HG03064 (cell line): ENCODE data around the gene RGS1.

ENCODE experiments used
- ATAC-seq: cut with Tn5 transposase; IDR thresholded peaks from one replicate; pipeline ENCODE4 v1.9.1; 2021; ENCODE audit warnings: low read depth; ENCODE audit not compliant: unreplicated experiment

The RGS1 gene

DNA sequence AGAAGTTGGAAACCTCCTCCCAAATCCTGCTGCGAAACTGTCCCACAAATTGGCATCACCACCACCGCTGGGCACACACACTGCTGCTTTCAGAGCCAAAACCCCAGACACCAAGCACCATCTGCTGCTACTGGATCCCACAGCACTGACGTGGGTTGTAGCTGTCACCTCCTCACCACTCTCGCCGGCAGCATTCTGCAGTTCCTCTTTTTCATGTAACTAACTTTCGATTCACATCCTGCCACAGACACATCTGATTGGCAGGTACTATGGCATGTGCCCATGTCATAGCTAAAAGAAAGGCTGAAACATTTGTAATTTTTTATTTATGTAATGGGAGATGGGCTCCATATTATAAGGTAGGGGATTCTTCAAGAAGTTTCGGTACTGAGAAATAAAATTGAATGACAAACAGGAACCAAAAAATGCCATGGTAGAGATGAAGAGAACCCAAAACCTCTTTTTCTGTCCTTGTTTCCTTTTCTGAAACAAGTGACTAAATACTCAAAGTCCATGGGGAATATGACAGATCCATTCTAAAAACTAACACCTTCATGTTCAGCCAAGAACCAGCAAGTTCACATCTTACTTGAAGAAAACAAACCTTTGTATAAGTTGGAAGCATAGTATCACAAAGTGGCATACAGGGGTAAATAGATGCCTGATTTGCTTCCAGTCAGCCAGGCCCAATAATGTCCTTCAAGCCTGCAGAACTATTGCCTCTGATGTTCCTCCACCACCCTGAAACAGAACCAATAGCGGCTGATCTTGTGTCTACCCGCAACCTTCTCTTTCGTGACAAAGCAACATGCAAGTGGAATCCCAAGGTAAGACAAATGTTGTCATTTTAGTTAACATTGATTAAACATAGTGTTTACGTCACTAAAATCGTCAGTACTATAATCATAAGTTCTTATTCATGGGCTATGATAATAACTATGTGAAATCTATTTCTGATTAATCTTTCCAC lies 33.8 kb downstream of the RGS1 start:
- ATAC-seq, result peak; percentile 99

DNA sequence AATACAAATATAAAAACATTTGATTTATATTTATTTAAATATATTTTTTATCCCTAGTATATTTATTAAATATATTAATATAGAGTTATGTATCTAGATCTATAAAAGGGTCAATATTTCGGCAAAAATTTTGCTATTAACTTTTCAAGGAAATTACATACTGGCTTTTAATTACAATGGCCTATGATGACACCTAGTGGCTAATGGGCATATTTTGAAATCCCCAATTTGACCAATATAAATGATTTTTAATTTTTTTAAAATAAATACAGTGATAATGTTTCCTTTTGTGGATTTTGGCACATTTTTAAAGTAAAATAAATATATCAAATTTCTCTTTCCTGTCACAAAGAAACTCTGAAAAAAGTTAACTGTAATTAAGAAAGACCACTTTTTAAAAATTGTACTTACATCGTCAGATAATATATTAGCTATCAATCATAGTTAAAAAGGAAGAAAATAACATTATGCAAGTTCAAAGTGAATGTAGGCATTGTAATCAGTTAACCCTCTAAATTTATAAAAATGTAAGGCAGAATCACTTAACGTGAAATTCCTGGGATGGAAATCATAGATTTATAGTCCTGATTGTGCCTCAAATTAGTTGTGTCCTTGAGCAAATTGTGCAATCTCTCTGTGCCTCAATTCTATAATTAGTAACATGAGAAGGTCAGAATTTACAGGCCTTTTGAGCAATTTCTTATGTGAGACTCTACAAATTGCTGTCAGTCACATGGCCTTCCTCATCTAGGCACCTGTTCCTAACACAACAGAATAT lies 34.7 kb downstream of the RGS1 start:
- ATAC-seq, result no peak

DNA sequence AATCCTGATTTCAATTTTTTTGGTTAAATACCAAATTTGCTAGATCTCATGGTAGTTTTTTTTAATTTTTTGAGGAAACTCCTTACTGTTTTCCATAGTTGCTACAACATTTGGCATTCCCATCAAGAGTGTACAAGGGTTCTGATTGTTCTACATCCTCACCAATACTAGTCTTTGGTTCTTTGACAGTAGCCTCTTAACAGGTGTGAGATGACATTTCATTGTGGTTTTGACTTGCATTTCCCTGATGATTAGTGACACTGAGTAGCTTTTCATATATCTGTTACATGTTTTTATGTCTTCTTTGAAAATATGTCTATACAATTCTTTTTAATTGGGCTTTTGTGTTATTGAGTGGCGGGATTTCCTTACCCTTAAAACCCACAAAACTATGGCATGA lies 39.5 kb downstream of the RGS1 start:
- ATAC-seq, result no peak

DNA sequence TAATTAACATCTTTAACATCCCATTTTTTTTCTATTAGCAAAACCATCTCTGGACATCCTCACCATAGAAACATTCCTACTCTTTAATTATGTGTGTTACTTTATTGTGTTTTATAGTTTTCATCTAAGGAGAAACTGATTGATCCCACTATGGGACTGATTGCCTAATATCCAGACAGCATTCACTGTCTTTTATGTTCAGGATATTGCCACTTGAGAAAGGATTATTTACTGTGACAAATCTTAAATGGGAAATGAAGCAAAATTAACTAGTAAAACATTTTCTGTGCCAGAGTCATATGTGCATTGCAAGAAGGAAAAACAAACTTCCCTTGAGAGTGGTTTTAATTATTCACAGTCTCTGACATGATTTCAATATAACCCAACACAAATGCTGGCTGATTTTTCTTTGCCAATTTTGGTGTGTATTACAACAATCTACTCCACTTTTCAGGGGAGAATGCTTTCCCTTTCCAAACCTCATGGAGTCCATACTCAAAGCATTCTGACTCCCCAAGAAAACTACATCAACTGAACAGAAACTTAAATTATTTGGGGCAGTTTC lies 44.6 kb downstream of the RGS1 start:
- no peak for ATAC-seq

DNA sequence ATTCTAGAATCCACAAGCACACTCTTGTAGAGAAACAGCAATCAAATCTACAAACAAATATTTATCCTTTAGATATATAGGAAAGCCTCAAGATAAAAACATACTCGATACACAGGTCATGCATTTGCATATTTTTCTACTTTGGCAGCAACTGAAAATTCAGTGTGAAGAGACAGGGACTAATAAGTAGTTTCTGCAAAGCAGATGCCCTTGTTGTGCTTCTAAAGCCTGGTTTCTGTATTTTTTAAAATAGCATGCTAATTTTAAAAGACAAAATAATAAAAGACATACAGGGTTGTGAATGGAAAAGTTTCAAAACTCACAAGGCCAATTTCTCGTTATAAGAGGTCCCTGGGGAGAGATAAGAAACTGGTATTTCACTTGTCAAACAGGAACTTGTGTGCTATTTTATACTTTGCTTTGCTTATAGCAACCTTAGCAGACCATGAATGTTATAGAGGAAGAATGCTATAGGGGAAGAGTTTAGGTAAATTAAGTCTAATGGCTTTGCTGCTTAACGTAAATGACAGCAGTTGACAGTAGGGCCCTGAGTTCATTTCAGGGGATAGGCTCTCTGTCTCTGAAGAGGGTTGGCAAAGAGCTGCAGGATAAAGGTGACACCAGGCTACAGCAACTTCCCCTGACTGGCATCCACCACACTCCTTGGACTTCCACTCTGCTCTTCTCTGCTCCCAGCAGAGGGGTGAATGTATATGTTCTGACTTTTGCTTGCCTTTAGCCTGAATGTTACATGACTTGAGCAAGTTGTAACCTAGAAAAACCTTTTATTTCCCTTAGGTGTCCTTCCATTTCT lies 51.0 kb downstream of the RGS1 start:
- ATAC-seq, result peak; percentile 93

DNA sequence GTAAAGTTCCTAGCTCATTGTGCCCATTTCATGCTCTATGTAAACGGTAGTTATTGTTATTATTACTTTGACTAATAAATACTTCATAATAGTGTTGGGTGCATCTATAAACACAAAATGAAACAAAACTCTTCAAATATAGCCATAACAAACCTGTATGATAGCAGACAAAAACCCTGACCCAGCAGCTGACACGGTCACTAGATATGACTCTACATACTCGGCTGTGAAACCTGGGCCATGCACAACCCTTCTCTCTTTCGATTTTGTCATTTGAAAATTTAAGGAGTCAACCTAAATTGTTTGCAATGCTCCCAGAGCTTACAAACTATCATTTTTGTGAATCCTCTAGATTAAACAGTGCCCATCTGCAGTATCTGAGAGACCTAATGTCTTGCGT lies 52.3 kb downstream of the RGS1 start:
- ATAC-seq, result no peak

DNA sequence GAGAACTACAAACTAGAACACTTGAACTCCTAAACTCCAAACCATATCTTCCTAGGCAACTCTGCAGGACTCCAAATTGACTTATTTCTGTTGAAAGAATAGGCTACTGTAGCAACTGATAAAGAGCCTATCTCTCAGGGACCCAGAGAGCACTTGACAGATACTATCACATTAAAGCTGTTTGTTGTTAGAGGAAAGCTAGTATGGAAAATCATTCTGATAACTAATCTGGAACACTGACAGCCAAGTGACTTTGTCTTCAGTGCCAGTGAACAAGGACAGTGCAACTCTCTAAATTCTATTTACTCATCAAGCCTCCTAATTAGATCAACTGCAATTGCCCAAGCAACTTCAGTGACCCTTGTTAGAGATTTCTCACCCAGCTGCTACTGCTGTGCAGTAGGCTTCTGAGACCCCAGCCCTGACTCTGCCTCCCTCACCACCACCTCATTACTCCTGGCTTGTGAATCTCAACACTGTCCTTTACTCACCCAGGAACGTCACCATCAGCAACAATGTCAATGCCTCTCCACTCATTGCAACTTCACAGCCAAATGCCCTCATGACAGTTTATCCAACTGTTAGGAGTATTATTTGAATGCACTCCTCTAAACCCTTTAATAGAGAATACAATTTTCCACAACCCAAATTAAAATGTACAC lies 53.0 kb downstream of the RGS1 start:
- no peak for ATAC-seq

DNA sequence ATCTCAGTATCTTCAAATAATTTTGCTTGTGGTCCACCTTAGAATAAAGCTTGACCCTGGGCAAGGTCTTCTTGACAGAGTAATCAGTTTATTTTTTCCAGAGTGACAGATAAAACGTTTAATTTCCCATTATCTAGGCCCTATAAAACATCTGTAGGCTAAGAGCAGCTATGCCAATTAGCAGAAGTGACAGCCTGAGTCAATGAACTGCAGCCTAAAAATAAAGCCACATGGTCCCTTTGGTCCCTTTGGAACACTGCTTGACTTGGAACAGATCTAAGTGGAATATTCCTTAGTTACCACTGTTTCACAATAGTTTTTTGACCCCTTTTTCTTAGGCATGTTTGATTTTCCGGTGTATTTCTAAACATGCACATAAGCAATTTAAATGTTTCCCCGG lies 54.0 kb downstream of the RGS1 start:
- ATAC-seq, result no peak
